GM23338 (cell line): ENCODE results near the gene IFT52. TPM values are rescaled to one million over a fixed set of nuclear protein-coding genes. Genes with fewer than 3 reads are reported as not detected.
A peak's percentile ranks its signal among the peaks of the same experiment; 100 is the strongest.

Experiments used
- ATAC-seq: fragments of 200-7000 bp; cut with Tn5 transposase; 3 replicates; pipeline ENCODE4 v1.9.1; 2020
- DNase-seq: peaks from one replicate; pipeline ENCODE4 v3.0.0-alpha.2; 2015; ENCODE audit warnings: low spot score
- H2AFZ ChIP-seq: fragments of 200-600 bp; sonication (generic); 2 replicates; pipeline ENCODE4 v1.8.0; 2016; ENCODE audit warnings: antibody characterized with exemption, mild to moderate bottlenecking, moderate library complexity
- H3F3A ChIP-seq: fragments of 200-600 bp; sonication (generic); replicated peaks from 2 replicates; pipeline ENCODE4 v1.8.0; 2017; ENCODE audit warnings: antibody characterized with exemption, mixed run types, low read depth
- H3K27ac ChIP-seq: fragments of 200-600 bp; sonication (generic); 2 replicates; pipeline ENCODE4 v1.6.1; 2016; ENCODE audit warnings: low read depth
- H3K27me3 ChIP-seq: fragments of 200-600 bp; sonication (generic); 2 replicates; pipeline ENCODE4 v1.8.0; 2016; ENCODE audit warnings: mild to moderate bottlenecking, mixed run types, moderate library complexity; ENCODE audit not compliant: insufficient read depth
- H3K36me3 ChIP-seq: fragments of 200-600 bp; sonication (generic); 2 replicates; pipeline ENCODE4 v1.8.0; 2016; ENCODE audit warnings: mild to moderate bottlenecking; ENCODE audit not compliant: insufficient read depth
- H3K4me1 ChIP-seq: fragments of 200-600 bp; sonication (generic); 2 replicates; pipeline ENCODE4 v1.8.0; 2016; ENCODE audit warnings: mild to moderate bottlenecking, moderate library complexity; ENCODE audit not compliant: insufficient read depth
- H3K4me2 ChIP-seq: fragments of 200-600 bp; sonication (generic); 2 replicates; pipeline ENCODE4 v1.7.1; 2017; ENCODE audit warnings: mixed run types
- H3K4me3 ChIP-seq: fragments of 200-600 bp; sonication (generic); 2 replicates; pipeline ENCODE4 v1.6.1; 2016; ENCODE audit warnings: mixed run types
- H3K79me2 ChIP-seq: fragments of 200-600 bp; sonication (generic); replicated peaks from 2 replicates; pipeline ENCODE4 v1.8.0; 2017; ENCODE audit warnings: mild to moderate bottlenecking; ENCODE audit not compliant: insufficient read depth
- H3K9me2 ChIP-seq: fragments of 200-600 bp; sonication (generic); 2 replicates; pipeline ENCODE4 v1.8.0; 2017; ENCODE audit not compliant: insufficient read depth
- H4K20me1 ChIP-seq: fragments of 200-600 bp; sonication (generic); replicated peaks from 2 replicates; pipeline ENCODE4 v1.8.0; 2017; ENCODE audit warnings: mild to moderate bottlenecking; ENCODE audit not compliant: insufficient read depth
- H3K27ac Mint-ChIP-seq: 2 replicates; pipeline ENCODE4 v1.8.0; 2020; ENCODE audit warnings: inconsistent platforms, mild to moderate bottlenecking, moderate library complexity, mixed read lengths
- H3K27me3 Mint-ChIP-seq: 3 replicates; pipeline ENCODE4 v1.8.0; 2022; ENCODE audit warnings: low read depth, mild to moderate bottlenecking, moderate library complexity, mixed read lengths, inconsistent platforms; ENCODE audit not compliant: insufficient read depth, poor library complexity
- H3K36me3 Mint-ChIP-seq: 3 replicates; pipeline ENCODE4 v1.8.0; 2021; ENCODE audit warnings: low read depth, mild to moderate bottlenecking, inconsistent platforms, moderate library complexity, mixed read lengths
- H3K4me1 Mint-ChIP-seq: 3 replicates; pipeline ENCODE4 v1.8.0; 2020; ENCODE audit warnings: mild to moderate bottlenecking, inconsistent platforms, mixed read lengths
- H3K4me3 Mint-ChIP-seq: 3 replicates; pipeline ENCODE4 v1.8.0; 2021; ENCODE audit warnings: moderate library complexity, mild to moderate bottlenecking, inconsistent platforms, mixed read lengths
- H3K9me3 Mint-ChIP-seq: 3 replicates; pipeline ENCODE4 v1.8.0; 2020; ENCODE audit warnings: moderate library complexity, mild to moderate bottlenecking, inconsistent platforms, mixed read lengths
- CTCF ChIP-seq, 2 experiments: fragments of 200-600 bp in 1 of 2; sonication (generic) in 1 of 2; conservative IDR thresholded peaks; 2 replicates each; pipeline versions ENCODE4 v1.5.1 to v1.6.1; 2016 to 2017; ENCODE audit warnings: antibody characterized with exemption in 2 of 2, low read depth in 2 of 2, mild to moderate bottlenecking in 2 of 2, moderate library complexity in 1 of 2
- EZH2 ChIP-seq: fragments of 200-600 bp; sonication (generic); IDR thresholded peaks from one replicate; pipeline ENCODE4 v1.8.0; 2017; ENCODE audit warnings: antibody characterized with exemption, mild to moderate bottlenecking, low read depth; ENCODE audit not compliant: unreplicated experiment
- JUNB ChIP-seq: IDR thresholded peaks from one replicate; pipeline ENCODE4 v1.6.1; 2016; ENCODE audit warnings: antibody characterized with exemption; ENCODE audit not compliant: unreplicated experiment
- REST ChIP-seq: IDR thresholded peaks from one replicate; pipeline ENCODE4 v1.6.1; 2018; ENCODE audit warnings: antibody characterized with exemption; ENCODE audit not compliant: unreplicated experiment
- STAT1 ChIP-seq: IDR thresholded peaks from one replicate; pipeline ENCODE4 v1.6.1; 2016; ENCODE audit warnings: antibody characterized with exemption; ENCODE audit not compliant: unreplicated experiment
- ZNF331 ChIP-seq: fragments of 250-450 bp; sonication (Bioruptor Pico); IDR thresholded peaks from 2 replicates; pipeline ENCODE4 v1.5.0; 2020; ENCODE audit warnings: low read depth, mild to moderate bottlenecking, moderate library complexity
- polyA plus RNA-seq: library from polyadenylated mRNA; unstranded; fragments of >200 nt; fragmentation: Nextera tagmentation; extraction: Ambion mirVana; gene quantifications from 2 replicates; pipeline ENCODE4 v1.2.1, GENCODE V29; 2016
- total RNA-seq: library from RNA; depleted of rRNA; stranded (reverse); fragments of >200 nt; shearing (Covaris generic); gene quantifications from 2 replicates; pipeline ENCODE4 v1.2.3, GENCODE V29; 2014

Gene IFT52
- total and polyA plus RNA-seq, 2 experiments from 2014 or later: 30.4 to 39.8 TPM

DNA sequence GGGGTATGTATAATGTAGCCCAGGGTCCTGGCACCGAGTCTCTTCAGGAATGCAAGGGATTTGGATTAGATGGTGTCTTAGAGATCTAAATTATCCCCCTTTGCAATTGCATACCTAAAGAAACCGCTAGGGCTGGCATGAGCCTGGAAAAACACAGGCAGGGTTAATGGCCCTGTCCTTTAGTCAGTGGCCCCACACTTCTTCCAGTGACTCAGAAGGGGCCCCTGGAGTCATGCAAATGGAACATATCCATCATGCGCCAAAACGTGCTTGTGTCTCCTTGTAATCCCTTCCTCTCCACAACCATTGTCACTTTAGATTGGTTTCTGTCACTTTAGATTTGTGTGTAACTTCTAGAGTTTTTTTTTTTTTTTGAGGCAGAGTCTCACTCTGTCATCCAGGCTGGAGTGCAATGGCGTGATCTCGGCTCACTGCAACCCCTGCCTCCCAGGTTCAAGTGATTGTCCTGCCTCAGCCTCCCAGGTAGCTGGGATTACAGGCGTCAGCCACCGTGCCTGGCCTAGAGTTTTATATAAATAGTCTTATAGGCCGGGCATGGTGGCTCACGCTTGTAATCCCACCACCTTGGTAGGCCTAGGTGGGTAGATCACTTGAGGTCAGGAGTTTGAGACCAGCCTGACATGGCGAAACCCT is 67.5 kb downstream of the IFT52 start (continued):
- TF ChIP-seq CTCF (conservative IDR thresholded peaks at IDR 0.05; ENCODE audit: low read depth in 2 of 2) (peak in 1 of 2 experiments; percentile 18; a peak in 1 of 4 replicates), JUNB (no peak), STAT1 (no peak), ZNF331 (CRISPR knock-in tag) (no peak)

DNA sequence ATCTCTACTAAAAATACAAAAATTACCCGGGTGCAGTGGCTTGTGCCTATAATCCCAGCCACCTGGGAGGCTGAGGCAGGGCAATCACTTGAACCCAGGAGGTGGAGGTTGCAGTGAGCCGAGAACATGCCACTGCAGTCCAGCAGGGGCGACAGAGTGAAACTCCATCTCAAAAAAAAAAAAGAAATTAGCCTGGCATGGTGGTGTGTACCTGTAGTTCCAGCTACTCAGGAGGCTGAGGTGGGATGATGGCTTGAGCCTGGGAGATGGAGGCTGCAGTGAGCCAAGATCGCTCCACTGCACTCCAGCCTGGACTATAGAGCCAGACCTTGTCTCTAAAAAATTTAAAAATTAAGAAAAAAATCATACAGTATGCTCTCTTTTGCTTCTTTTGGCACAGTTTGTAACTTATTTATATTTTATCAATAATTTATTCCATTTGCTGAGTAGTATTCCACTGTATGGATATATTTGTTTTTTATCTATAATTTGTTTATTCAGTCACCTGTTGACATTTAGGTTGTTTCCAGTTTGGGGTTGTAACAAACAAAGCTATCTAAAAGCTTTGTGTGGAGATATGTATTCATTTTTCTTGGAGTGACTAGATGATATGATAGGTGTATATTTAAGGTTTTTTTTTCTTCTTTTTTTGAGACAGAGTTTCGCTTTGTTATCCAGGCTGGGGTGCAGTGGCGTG is 68.1 kb downstream of the IFT52 start:
- no peak for DNase-seq
- no peak overlapping the region for H3K4me2 ChIP-seq

More for the DNA sequence above, 68.1 kb downstream of the IFT52 start:
- Histone ChIP-seq H3K4me3 (no peak overlapping the region), H3K27ac (no peak overlapping the region), H3K36me3 (no peaks in the 10 kb centered on the region), H3K27me3 (no peaks in the 10 kb centered on the region), H2AFZ (no peak overlapping the region), H3K4me1 (peaks cover 4% of the 10 kb centered on the region; the same call in 1 of the 2 replicates), H3K79me2 (no peaks in the 10 kb centered on the region), H3K9me2 (no peaks in the 10 kb centered on the region), H4K20me1 (no peaks in the 10 kb centered on the region), H3F3A (0 out of 2 replicates have a peak, but pooled peaks cover 6% of the 10 kb centered on the region)
- Mint-ChIP-seq H3K27me3 (peaks cover 3% of the 10 kb centered on the region), H3K4me1 (peaks cover 2% of the 10 kb centered on the region; the same call in 1 of the 3 replicates), H3K9me3 (no peaks in the 10 kb centered on the region), H3K4me3 (no peak overlapping the region), H3K27ac (no peak overlapping the region), H3K36me3 (no peaks in the 10 kb centered on the region)
- ATAC-seq: no peak; the same call in 2 of the 3 replicates
- TF ChIP-seq EZH2: no peak
- TF ChIP-seq CTCF (conservative IDR thresholded peaks at IDR 0.05; ENCODE audit: low read depth in 2 of 2): peak in 1 of 2 experiments; percentile 36; a peak in 1 of 4 replicates
- no peak for TF ChIP-seq REST
- TF ChIP-seq ZNF331 (CRISPR knock-in tag): no peak
